GM18858 (cell line): Measurements from ENCODE around the gene VRK3.

ENCODE experiments used
- ATAC-seq: cut with Tn5 transposase; IDR thresholded peaks from one replicate; pipeline ENCODE4 v1.9.1; 2021; ENCODE audit not compliant: unreplicated experiment

VRK3 gene

DNA sequence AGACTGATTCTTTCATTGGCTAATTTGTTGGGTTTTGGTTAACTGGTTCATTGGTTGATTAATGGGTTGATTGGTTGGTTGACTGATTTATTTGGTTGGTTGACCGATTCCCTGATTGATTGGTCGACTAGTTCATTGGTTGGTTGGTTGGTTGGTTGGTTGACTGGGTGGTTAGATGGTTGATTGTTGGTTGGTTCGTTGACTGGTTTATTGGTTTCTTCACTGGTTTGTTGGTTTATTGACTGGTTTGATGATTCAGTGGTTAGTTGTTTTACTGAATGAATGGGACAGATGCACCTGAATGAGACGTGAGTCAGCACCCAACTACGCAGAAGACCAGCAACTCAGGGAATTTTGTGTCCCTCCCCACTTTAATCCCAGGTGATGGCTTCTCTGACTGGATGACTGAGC lies 93.1 kb downstream of the VRK3 start:
- no peak for ATAC-seq

- no peak for ATAC-seq
Measured at GRCh38 chr19:49931293-49932040, 93.7 kb downstream of the VRK3 start.

DNA sequence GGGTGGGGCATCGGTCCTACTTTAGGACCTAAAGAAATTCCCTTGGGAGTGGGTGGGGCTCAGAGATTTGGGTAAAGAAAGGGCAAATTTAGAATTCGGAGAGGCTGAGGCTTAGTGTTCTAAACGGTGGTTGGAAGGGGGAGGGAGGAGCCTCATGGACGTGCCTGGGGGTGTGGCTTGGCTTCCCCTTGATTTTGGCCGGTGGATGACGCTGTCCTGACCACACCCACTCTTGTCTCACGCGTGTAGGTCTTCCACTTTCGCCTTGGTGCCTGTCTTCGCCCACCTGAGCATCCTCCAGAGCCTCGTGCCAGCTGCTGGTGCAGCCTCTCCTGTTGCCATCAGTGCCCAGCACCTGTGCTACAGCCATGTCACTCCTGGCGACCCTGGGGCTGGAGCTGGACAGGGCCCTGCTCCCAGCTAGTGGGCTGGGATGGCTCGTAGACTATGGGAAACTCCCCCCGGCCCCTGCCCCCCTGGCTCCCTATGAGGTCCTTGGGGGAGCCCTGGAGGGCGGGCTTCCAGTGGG lies 94.6 kb downstream of the VRK3 start:
- no peak for ATAC-seq

GRCh38 chr19:49929611-49930482 lies 95.3 kb downstream of the VRK3 start:
- ATAC-seq: peak; percentile 59

GRCh38 chr19:49929121-49929610 lies 96.0 kb downstream of the VRK3 start, which contains the start of the genes ATF5 and NUP62:
Gene ATF5 (plus strand): TSS chr19:49929205. CDS start chr19:49930851, 1,646 bp downstream.
Gene NUP62 (minus strand): TSS chr19:49929504. CDS start chr19:49909807, 19,697 bp downstream.
- peak; percentile 12 for ATAC-seq

GRCh38 chr19:49927526-49928264 lies 97.5 kb downstream of the VRK3 start:
- ATAC-seq: no peak

- ATAC-seq: no peak
Measured at GRCh38 chr19:49926515-49926914, 98.7 kb downstream of the VRK3 start.
